ENCODE measurements around the gene PKN2.

DNA sequence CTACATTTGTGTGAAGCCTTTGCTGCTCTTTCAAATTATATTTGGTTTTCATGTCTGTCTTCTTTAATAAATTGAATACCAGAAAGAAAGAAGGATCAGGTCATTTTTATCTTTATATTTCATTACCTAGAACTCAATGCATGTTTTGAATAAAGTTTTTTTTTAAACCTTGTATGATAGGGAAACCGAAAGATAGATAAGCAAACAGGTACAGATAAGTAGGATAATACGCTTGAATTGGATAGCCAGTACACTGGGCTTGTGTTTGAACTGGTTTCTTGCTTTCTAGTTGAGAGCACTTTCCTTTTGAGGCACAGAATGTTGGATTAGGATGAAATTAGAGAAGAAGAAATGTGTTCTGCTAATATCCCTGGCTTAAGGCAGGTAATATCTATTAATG lies 46.9 kb downstream of the PKN2 start:
- TF ChIP-seq, protein P1, sequence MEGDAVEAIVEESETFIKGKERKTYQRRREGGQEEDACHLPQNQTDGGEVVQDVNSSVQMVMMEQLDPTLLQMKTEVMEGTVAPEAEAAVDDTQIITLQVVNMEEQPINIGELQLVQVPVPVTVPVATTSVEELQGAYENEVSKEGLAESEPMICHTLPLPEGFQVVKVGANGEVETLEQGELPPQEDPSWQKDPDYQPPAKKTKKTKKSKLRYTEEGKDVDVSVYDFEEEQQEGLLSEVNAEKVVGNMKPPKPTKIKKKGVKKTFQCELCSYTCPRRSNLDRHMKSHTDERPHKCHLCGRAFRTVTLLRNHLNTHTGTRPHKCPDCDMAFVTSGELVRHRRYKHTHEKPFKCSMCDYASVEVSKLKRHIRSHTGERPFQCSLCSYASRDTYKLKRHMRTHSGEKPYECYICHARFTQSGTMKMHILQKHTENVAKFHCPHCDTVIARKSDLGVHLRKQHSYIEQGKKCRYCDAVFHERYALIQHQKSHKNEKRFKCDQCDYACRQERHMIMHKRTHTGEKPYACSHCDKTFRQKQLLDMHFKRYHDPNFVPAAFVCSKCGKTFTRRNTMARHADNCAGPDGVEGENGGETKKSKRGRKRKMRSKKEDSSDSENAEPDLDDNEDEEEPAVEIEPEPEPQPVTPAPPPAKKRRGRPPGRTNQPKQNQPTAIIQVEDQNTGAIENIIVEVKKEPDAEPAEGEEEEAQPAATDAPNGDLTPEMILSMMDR (IDR thresholded peaks at IDR 0.05; ENCODE audit: borderline replicate concordance, extremely low read depth, low read length, poor library complexity, severe bottlenecking), result no peak
- TF ChIP-seq EZH2 (IDR thresholded peaks at IDR 0.05; ENCODE audit: borderline replicate concordance, low read depth, low read length, severe bottlenecking), result no peak

Data from DND-41 (cell line).